ENCODE measurements around the gene C1orf198.
A peak's percentile ranks its signal among the peaks of the same experiment; 100 is the strongest.

Gene C1orf198

DNA sequence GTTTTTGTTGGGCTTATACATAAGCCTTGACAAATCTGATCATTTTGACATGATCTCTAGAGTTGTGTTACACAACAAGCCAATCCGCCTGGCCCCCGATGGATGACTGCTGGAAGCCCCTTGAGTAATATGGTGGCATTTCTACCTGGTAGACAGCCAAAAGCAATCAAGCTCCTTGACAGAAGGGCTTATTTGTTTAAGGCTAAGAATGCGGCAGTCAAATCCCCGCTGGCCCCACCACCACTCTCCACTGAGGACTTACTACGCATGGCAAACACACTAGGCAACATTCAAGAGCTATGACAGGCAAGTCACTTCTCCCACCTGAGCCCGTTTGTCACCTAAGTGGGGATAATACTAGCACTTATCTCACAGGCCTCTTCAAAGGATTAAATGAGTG is 33.4 kb upstream of the C1orf198 start:
- Mint-ChIP-seq H3K4me3 (no peak overlapping the region), H3K27ac (no peak overlapping the region), H3K4me1 (ENCODE audit: low read depth in 2 of 2) (peaks cover 6 to 8% of the 10 kb centered on the region in 2 donors), H3K27me3 (no peaks in the 10 kb centered on the region), H3K9me3 (no peaks in the 10 kb centered on the region), H3K36me3 (ENCODE audit: insufficient read depth) (peaks cover 26% of the 10 kb centered on the region)
- ATAC-seq (replicated peaks): no peak
- no peak for DNase-seq

DNA sequence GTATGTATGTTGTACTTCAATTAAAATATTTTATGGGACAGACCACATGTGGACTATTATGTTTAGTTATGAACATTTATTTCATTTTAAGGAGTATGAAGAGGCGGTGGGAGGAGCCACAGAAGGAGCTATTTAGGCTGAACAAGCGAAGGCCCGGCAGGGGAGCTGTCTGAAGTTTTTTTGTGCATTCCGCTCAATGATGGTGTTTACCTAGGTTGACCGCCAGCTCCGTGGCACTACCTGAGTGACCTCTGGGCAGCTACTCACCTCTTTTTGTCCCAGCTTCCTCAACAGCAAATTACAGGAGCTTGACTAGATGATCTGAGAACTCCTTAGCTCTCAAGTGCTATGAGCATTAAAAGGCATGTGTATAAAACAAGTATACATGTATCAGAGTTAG is 32.7 kb upstream of the C1orf198 start:
- DNase-seq (no peak), ATAC-seq (replicated peaks) (no peak)
- Mint-ChIP-seq H3K9me3 (no peaks in the 10 kb centered on the region), H3K36me3 (ENCODE audit: insufficient read depth) (peaks cover 19% of the 10 kb centered on the region), H3K27me3 (no peaks in the 10 kb centered on the region), H3K27ac (no peak overlapping the region), H3K4me3 (no peak overlapping the region), H3K4me1 (ENCODE audit: low read depth in 2 of 2) (peaks cover 6 to 8% of the 10 kb centered on the region in 2 donors)

DNA sequence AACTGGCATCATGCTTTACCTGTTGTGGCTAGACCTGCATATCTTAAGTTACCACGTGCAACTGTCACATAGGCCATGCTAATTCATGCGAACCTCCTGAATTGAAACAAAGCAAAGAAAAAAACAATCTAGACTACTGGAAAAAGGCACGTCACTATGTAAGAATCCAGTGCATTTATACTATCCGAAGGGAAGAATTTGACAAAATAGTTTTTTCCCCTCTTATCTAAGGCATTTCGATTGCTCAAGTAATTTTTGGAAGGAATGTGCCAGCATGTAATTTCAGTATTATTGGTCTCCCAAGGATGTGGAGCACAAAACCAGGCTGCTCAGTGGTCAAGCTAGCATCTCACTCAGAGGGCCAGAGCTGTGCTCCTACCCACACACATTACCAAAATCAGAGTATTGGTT is 31.5 kb upstream of the C1orf198 start:
- no peak overlapping the region for H3K4me3 Mint-ChIP-seq
- ATAC-seq (replicated peaks): no peak
- H3K36me3 Mint-ChIP-seq (ENCODE audit: insufficient read depth): peaks cover 10% of the 10 kb centered on the region
- no peak for DNase-seq
- no peaks in the 10 kb centered on the region for H3K9me3 Mint-ChIP-seq
- H3K27ac Mint-ChIP-seq: no peak overlapping the region
- peaks cover 0 to 2% of the 10 kb centered on the region in 2 donors for H3K27me3 Mint-ChIP-seq
- peaks cover 6 to 7% of the 10 kb centered on the region in 2 donors for H3K4me1 Mint-ChIP-seq (ENCODE audit: low read depth in 2 of 2)

DNA sequence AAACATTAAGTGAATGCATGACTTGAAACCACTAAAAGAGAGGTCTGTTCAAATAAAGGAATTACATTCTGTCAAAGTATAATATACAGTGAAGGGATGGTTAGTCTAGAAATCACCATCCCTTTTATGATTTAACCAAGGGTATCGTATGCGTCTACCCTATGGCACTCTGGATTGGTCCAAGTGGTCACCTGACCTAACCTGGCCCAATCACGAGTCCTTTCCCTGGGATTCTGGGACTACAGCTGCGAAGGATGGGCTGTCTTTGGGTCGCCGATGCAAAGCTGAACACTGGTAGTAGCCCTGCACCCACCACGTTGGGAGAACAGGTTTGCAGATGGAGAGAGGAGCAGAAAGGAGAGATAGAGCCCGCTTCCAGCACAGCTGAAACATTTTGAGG is 30.4 kb upstream of the C1orf198 start:
- Mint-ChIP-seq H3K9me3 (no peaks in the 10 kb centered on the region), H3K4me3 (no peak overlapping the region), H3K4me1 (ENCODE audit: low read depth in 2 of 2) (peaks cover 5 to 7% of the 10 kb centered on the region in 2 donors), H3K27me3 (peaks cover 4 to 10% of the 10 kb centered on the region in 2 donors), H3K36me3 (ENCODE audit: insufficient read depth) (peaks cover 9% of the 10 kb centered on the region), H3K27ac (peak overlapping the region in 1 of 2 donors; percentile 82)
- no peak for DNase-seq
- no peak for ATAC-seq (replicated peaks)

DNA sequence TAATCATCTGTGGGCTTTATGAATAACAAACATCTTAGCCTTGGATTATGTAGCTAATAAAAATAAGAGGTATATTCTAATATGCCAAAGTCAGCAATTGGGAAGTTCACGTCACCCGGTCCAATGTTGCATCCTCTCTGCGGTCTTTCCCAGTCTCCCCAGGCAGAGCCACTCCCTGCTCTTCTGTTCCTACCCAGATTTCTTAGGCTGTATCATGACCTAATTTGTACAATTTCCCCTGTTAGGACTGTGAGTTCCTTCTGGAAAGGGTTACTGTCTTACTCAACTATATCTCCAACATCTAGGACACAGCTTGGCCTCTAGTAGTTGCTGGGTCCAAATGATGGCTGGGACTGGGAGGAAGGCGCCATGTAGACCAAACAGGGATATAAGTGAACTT is 29.8 kb upstream of the C1orf198 start:
- peaks cover 10 to 11% of the 10 kb centered on the region in 2 donors for H3K27me3 Mint-ChIP-seq
- peaks cover 4% of the 10 kb centered on the region for H3K36me3 Mint-ChIP-seq (ENCODE audit: insufficient read depth)
- no peak overlapping the region for H3K4me3 Mint-ChIP-seq
- ATAC-seq (replicated peaks) (no peak), DNase-seq (no peak)
- peaks cover 0 to 2% of the 10 kb centered on the region in 2 donors for H3K4me1 Mint-ChIP-seq (ENCODE audit: low read depth in 2 of 2)
- H3K27ac Mint-ChIP-seq: peak overlapping the region in 1 of 2 donors; percentile 82
- H3K9me3 Mint-ChIP-seq: no peaks in the 10 kb centered on the region

DNA sequence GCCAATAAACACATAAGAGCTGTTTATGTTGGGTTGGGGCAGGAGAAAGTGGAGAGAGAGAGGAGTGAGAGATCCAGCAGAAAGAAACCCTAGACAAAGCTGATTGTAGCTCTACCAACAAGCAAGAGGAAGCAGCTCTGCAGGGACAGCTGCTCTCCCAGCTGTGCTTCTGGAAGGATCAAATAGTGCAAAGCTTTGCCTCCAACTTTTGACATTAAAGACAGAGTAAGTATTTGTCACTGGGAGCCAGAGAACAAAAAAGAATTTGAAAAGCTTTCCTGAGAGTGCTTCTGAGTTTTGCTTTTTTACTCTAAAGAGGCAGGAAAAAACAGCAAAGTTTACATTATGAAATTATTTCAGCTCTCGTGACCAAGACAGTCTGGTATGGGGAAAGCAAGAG is 28.5 kb upstream of the C1orf198 start:
- no peaks in the 10 kb centered on the region for H3K9me3 Mint-ChIP-seq
- H3K36me3 Mint-ChIP-seq (ENCODE audit: insufficient read depth): peaks cover 4% of the 10 kb centered on the region
- no peak overlapping the region for H3K4me3 Mint-ChIP-seq
- H3K4me1 Mint-ChIP-seq (ENCODE audit: low read depth in 2 of 2): peaks cover 0 to 2% of the 10 kb centered on the region in 2 donors
- ATAC-seq (replicated peaks): no peak
- peaks cover 23 to 24% of the 10 kb centered on the region in 2 donors for H3K27me3 Mint-ChIP-seq
- no peak for DNase-seq
- H3K27ac Mint-ChIP-seq: no peak overlapping the region

DNA sequence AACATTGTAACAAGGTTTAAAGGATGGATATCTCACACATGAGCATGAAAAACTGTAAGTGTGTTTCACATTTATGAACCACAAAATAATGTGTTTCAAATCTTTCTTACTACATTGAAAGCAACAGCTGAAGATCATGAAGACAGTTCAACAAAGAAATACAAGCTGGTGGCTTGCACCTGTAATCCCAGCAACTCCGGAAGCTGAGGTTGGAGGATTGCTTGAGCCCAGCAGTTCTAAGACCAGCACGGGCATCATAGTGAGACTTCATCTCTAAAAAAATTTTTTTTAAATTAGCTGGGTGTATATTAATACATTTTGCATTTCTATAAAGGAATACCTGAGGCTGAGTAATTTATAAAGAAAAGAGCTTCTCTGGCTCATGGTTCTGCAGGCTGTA is 27.1 kb upstream of the C1orf198 start:
- Mint-ChIP-seq H3K27me3 (peaks cover 26 to 29% of the 10 kb centered on the region in 2 donors), H3K36me3 (ENCODE audit: insufficient read depth) (no peaks in the 10 kb centered on the region), H3K9me3 (no peaks in the 10 kb centered on the region), H3K4me1 (ENCODE audit: low read depth in 2 of 2) (peaks cover 0 to 2% of the 10 kb centered on the region in 2 donors), H3K4me3 (no peak overlapping the region), H3K27ac (no peak overlapping the region)
- DNase-seq (no peak), ATAC-seq (replicated peaks) (no peak)

DNA sequence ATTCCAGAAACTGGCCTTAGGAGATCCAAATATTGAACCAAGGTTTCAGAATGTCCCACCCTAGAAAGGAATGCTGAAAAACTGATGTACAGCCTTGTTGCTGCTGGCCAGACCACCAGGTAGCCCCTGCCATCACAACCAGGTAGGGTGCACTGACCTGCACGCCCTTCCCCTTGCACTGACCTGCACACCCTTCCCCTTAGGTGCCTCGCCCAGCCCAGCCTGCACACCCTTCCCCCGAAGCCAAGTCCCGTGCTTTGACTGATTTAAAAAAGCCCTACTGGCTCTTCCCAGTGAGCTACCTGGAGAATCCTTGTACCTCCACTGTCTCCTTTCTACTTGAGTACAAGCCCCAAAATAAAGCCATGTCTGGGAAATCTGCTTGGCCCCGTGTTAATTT is 26.3 kb upstream of the C1orf198 start:
- H3K27me3 Mint-ChIP-seq: peaks cover 27 to 29% of the 10 kb centered on the region in 2 donors
- ATAC-seq (replicated peaks) (no peak), DNase-seq (no peak)
- H3K9me3 Mint-ChIP-seq: no peaks in the 10 kb centered on the region
- peaks cover 0 to 2% of the 10 kb centered on the region in 2 donors for H3K4me1 Mint-ChIP-seq (ENCODE audit: low read depth in 2 of 2)
- H3K36me3 Mint-ChIP-seq (ENCODE audit: insufficient read depth): no peaks in the 10 kb centered on the region
- H3K4me3 Mint-ChIP-seq: no peak overlapping the region
- no peak overlapping the region for H3K27ac Mint-ChIP-seq

DNA sequence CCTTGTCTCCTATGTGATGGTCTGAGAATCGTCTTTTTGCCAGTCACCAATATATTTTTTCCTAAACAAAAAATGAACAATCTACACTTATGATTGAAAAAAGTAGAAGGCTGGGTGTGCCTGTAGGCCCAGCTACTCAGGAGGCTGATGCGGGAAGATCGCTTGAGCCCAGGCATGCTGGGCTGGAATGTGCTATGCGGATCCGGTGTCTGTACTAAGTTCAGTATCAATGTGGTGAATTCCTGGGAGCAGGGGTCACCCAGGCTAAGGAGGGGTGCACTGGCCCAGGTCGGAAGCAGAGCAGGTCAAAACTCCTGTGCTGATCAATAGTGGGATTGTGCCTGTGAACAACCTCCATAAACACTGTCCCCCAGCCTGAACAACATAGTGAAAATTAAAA is 25.7 kb upstream of the C1orf198 start:
- DNase-seq (no peak), ATAC-seq (replicated peaks) (no peak)
- no peaks in the 10 kb centered on the region for H3K36me3 Mint-ChIP-seq (ENCODE audit: insufficient read depth)
- H3K4me1 Mint-ChIP-seq (ENCODE audit: low read depth in 2 of 2): peaks cover 0 to 2% of the 10 kb centered on the region in 2 donors
- no peaks in the 10 kb centered on the region for H3K9me3 Mint-ChIP-seq
- no peak overlapping the region for H3K27ac Mint-ChIP-seq
- H3K27me3 Mint-ChIP-seq: peaks cover 33 to 35% of the 10 kb centered on the region in 2 donors
- no peak overlapping the region for H3K4me3 Mint-ChIP-seq

DNA sequence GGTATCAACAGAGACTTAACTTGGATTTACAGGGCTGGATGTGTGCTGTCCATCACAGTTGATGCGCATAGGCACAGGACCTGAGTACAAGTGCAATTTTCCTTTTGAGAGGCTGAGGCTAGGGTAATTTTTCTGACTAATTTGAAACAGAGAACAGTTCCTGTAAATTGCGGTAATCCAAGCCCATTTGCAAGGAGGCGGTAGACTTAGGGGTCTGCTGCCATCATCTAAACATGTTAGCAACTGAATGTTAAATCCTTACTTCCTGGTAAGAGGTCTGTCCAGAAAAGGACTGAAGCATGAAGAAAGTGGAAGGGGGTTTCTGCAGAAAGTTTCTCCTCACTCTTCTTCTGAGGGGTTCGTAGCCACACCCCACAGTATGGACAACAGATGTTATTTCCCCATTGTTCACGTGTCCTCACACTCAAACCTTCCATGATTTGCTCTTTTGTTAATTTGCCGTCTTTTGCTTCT is 23.7 kb upstream of the C1orf198 start:
- Mint-ChIP-seq H3K27me3 (peaks cover 53 to 55% of the 10 kb centered on the region in 2 donors), H3K9me3 (no peaks in the 10 kb centered on the region), H3K4me1 (ENCODE audit: low read depth in 2 of 2) (no peaks in the 10 kb centered on the region), H3K27ac (no peak overlapping the region), H3K36me3 (ENCODE audit: insufficient read depth) (no peaks in the 10 kb centered on the region), H3K4me3 (no peak overlapping the region)
- DNase-seq (no peak), ATAC-seq (replicated peaks) (no peak)

DNA sequence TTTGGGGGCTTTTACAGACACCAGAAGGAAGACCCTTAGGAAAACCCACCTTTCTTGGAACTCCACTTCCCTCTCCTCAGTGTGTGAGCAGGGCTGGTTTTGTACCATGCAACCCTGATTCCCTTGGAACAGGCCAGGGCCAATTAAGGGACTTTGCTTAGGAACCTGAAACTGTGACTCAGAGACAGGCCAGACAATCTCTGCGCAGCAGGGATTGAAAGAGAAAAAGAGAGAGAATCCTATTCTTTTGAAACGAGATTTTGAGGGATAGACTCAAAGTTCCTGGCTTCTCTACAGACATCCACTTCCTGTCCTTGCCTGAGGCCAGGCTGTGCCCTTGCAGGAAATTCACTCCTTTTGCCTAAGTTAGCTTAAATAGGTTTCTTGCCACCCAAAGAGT is 23.1 kb upstream of the C1orf198 start:
- H3K27ac Mint-ChIP-seq: no peak overlapping the region
- H3K27me3 Mint-ChIP-seq: peaks cover 57 to 61% of the 10 kb centered on the region in 2 donors
- H3K4me1 Mint-ChIP-seq (ENCODE audit: low read depth in 2 of 2): no peaks in the 10 kb centered on the region
- no peaks in the 10 kb centered on the region for H3K9me3 Mint-ChIP-seq
- no peak overlapping the region for H3K4me3 Mint-ChIP-seq
- ATAC-seq (replicated peaks) (no peak), DNase-seq (no peak)
- H3K36me3 Mint-ChIP-seq (ENCODE audit: insufficient read depth): no peaks in the 10 kb centered on the region

DNA sequence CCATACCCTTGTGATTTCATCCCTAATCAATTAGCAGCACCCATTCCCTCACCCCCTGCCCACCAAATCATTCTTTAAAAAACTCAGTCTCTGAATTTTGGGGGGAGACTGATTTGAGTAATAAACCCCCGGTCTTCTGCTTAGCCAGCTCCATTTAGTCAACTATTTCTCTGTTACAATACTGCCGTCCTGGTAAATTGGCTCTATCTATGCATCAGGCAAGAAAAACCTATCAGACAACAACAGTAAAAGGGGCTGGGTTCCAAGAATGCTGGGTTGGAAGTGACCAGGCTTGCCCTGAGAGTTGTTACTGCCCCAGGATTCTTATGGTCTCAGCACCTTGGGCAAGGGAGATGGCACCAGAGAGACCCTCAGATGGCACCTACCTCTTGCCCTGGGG is 16.3 kb upstream of the C1orf198 start:
- no peak for DNase-seq
- peaks cover 0 to 2% of the 10 kb centered on the region in 2 donors for H3K9me3 Mint-ChIP-seq
- no peak overlapping the region for H3K27ac Mint-ChIP-seq
- peaks cover 0 to 3% of the 10 kb centered on the region in 2 donors for H3K4me1 Mint-ChIP-seq (ENCODE audit: low read depth in 2 of 2)
- H3K27me3 Mint-ChIP-seq: peaks cover 84 to 94% of the 10 kb centered on the region in 2 donors
- ATAC-seq (replicated peaks): no peak
- H3K36me3 Mint-ChIP-seq (ENCODE audit: insufficient read depth): no peaks in the 10 kb centered on the region
- H3K4me3 Mint-ChIP-seq: no peak overlapping the region

DNA sequence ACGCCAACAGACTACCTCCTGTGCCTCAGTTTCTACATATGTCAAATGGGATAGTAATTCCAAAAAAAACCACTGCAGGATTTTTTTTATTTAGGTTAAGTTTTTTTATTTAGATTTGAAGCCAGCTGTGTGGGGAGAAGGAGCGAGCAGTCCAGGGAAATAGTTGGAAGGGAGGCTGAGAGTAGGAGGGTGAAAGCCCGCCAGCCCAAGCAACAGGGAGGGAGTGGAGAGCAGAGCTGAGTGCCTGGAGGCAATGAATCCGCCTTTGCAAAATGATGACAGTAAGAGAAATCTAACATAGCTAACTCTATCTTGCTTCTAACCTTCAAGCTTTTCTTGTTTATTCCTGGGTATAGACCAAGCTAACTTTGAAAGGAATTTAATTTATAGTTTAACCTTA is 15.6 kb upstream of the C1orf198 start:
- no peaks in the 10 kb centered on the region for H3K36me3 Mint-ChIP-seq (ENCODE audit: insufficient read depth)
- ATAC-seq (replicated peaks): no peak
- peaks cover 0 to 2% of the 10 kb centered on the region in 2 donors for H3K9me3 Mint-ChIP-seq
- peaks cover 0 to 3% of the 10 kb centered on the region in 2 donors for H3K4me1 Mint-ChIP-seq (ENCODE audit: low read depth in 2 of 2)
- H3K27me3 Mint-ChIP-seq: peaks cover 84 to 94% of the 10 kb centered on the region in 2 donors
- no peak overlapping the region for H3K27ac Mint-ChIP-seq
- H3K4me3 Mint-ChIP-seq: no peak overlapping the region
- DNase-seq: no peak

DNA sequence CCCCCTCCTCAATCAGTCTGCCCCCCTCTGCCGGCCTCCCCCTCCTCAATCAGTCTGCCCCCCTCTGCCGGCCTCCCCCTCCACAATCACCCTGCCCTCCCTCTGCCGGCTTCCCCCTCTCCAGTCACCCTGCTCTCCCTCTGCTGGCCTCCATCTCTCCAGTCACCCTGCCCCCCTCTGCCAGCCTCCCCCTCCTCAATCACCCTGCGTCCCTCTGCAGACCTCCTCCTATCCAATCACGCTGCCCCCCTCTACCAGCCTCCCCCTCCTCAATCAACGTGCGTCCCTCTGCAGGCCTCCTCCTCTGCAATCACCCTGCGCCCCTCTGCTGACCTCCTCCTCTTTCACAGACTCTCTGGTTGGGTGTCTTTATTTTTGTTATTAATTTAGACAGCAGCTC is 11.5 kb upstream of the C1orf198 start:
- Mint-ChIP-seq H3K4me1 (ENCODE audit: low read depth in 2 of 2) (peaks cover 0 to 3% of the 10 kb centered on the region in 2 donors), H3K9me3 (peaks cover 0 to 2% of the 10 kb centered on the region in 2 donors), H3K4me3 (no peak overlapping the region), H3K36me3 (ENCODE audit: insufficient read depth) (no peaks in the 10 kb centered on the region), H3K27me3 (peaks cover 69 to 99% of the 10 kb centered on the region in 2 donors), H3K27ac (no peak overlapping the region)
- ATAC-seq (replicated peaks): no peak
- no peak for DNase-seq

DNA sequence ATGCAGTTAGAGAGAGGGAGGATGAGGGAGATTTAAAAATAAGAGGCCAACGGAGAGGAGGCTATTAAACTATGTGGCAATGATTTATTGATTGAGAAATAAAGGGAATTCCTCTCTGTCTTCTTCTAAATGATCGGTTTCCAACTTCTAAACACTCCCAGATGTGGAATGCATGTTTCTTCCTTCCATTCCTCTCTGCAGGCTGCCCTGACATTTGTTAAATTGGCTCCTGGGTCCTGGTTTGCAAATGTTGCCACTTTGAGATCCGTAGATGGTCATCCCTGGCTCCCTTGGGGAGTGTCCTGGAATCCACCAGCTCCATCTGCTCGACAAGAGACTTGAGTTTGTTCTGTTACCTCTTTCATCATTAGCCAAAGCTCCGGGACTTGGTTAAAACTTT is 10.3 kb upstream of the C1orf198 start:
- ATAC-seq (replicated peaks): no peak
- DNase-seq: no peak

More for the DNA sequence above, 10.3 kb upstream of the C1orf198 start:
- Mint-ChIP-seq H3K9me3 (no peaks in the 10 kb centered on the region), H3K36me3 (ENCODE audit: insufficient read depth) (no peaks in the 10 kb centered on the region), H3K27me3 (peaks cover 68 to 91% of the 10 kb centered on the region in 2 donors), H3K27ac (no peak overlapping the region), H3K4me1 (ENCODE audit: low read depth in 2 of 2) (peaks cover 0 to 3% of the 10 kb centered on the region in 2 donors), H3K4me3 (no peak overlapping the region)

All from effector memory CD8-positive, alpha-beta T cell (primary cell).